GM23338 (cell line): ENCODE measurements around the gene RAD54L2. TPM values are rescaled to one million over a fixed set of nuclear protein-coding genes. Genes with fewer than 3 reads are reported as not detected.

ENCODE experiments used
- ATAC-seq: fragments of 200-7000 bp; cut with Tn5 transposase; 3 replicates; pipeline ENCODE4 v1.9.1; 2020
- DNase-seq: peaks from one replicate; pipeline ENCODE4 v3.0.0-alpha.2; 2015; ENCODE audit warnings: low spot score
- H2AFZ ChIP-seq: fragments of 200-600 bp; sonication (generic); 2 replicates; pipeline ENCODE4 v1.8.0; 2016; ENCODE audit warnings: antibody characterized with exemption, mild to moderate bottlenecking, moderate library complexity
- H3F3A ChIP-seq: fragments of 200-600 bp; sonication (generic); replicated peaks from 2 replicates; pipeline ENCODE4 v1.8.0; 2017; ENCODE audit warnings: antibody characterized with exemption, mixed run types, low read depth
- H3K27ac ChIP-seq: fragments of 200-600 bp; sonication (generic); 2 replicates; pipeline ENCODE4 v1.6.1; 2016; ENCODE audit warnings: low read depth
- H3K27me3 ChIP-seq: fragments of 200-600 bp; sonication (generic); 2 replicates; pipeline ENCODE4 v1.8.0; 2016; ENCODE audit warnings: mild to moderate bottlenecking, mixed run types, moderate library complexity; ENCODE audit not compliant: insufficient read depth
- H3K36me3 ChIP-seq: fragments of 200-600 bp; sonication (generic); 2 replicates; pipeline ENCODE4 v1.8.0; 2016; ENCODE audit warnings: mild to moderate bottlenecking; ENCODE audit not compliant: insufficient read depth
- H3K4me1 ChIP-seq: fragments of 200-600 bp; sonication (generic); 2 replicates; pipeline ENCODE4 v1.8.0; 2016; ENCODE audit warnings: mild to moderate bottlenecking, moderate library complexity; ENCODE audit not compliant: insufficient read depth
- H3K4me2 ChIP-seq: fragments of 200-600 bp; sonication (generic); 2 replicates; pipeline ENCODE4 v1.7.1; 2017; ENCODE audit warnings: mixed run types
- H3K4me3 ChIP-seq: fragments of 200-600 bp; sonication (generic); 2 replicates; pipeline ENCODE4 v1.6.1; 2016; ENCODE audit warnings: mixed run types
- H3K79me2 ChIP-seq: fragments of 200-600 bp; sonication (generic); replicated peaks from 2 replicates; pipeline ENCODE4 v1.8.0; 2017; ENCODE audit warnings: mild to moderate bottlenecking; ENCODE audit not compliant: insufficient read depth
- H3K9me2 ChIP-seq: fragments of 200-600 bp; sonication (generic); 2 replicates; pipeline ENCODE4 v1.8.0; 2017; ENCODE audit not compliant: insufficient read depth
- H4K20me1 ChIP-seq: fragments of 200-600 bp; sonication (generic); replicated peaks from 2 replicates; pipeline ENCODE4 v1.8.0; 2017; ENCODE audit warnings: mild to moderate bottlenecking; ENCODE audit not compliant: insufficient read depth
- H3K27ac Mint-ChIP-seq: 2 replicates; pipeline ENCODE4 v1.8.0; 2020; ENCODE audit warnings: inconsistent platforms, mild to moderate bottlenecking, moderate library complexity, mixed read lengths
- H3K27me3 Mint-ChIP-seq: 3 replicates; pipeline ENCODE4 v1.8.0; 2022; ENCODE audit warnings: low read depth, mild to moderate bottlenecking, moderate library complexity, mixed read lengths, inconsistent platforms; ENCODE audit not compliant: insufficient read depth, poor library complexity
- H3K36me3 Mint-ChIP-seq: 3 replicates; pipeline ENCODE4 v1.8.0; 2021; ENCODE audit warnings: low read depth, mild to moderate bottlenecking, inconsistent platforms, moderate library complexity, mixed read lengths
- H3K4me1 Mint-ChIP-seq: 3 replicates; pipeline ENCODE4 v1.8.0; 2020; ENCODE audit warnings: mild to moderate bottlenecking, inconsistent platforms, mixed read lengths
- H3K4me3 Mint-ChIP-seq: 3 replicates; pipeline ENCODE4 v1.8.0; 2021; ENCODE audit warnings: moderate library complexity, mild to moderate bottlenecking, inconsistent platforms, mixed read lengths
- H3K9me3 Mint-ChIP-seq: 3 replicates; pipeline ENCODE4 v1.8.0; 2020; ENCODE audit warnings: moderate library complexity, mild to moderate bottlenecking, inconsistent platforms, mixed read lengths
- CREB1 ChIP-seq: fragments of 250-450 bp; sonication (Bioruptor Pico); IDR thresholded peaks from 2 replicates; pipeline ENCODE4 v1.5.0; 2020; ENCODE audit warnings: low read depth, mild to moderate bottlenecking, moderate library complexity
- CTCF ChIP-seq, 2 experiments: fragments of 200-600 bp in 1 of 2; sonication (generic) in 1 of 2; conservative IDR thresholded peaks; 2 replicates each; pipeline versions ENCODE4 v1.5.1 to v1.6.1; 2016 to 2017; ENCODE audit warnings: antibody characterized with exemption in 2 of 2, low read depth in 2 of 2, mild to moderate bottlenecking in 2 of 2, moderate library complexity in 1 of 2
- ETS1 ChIP-seq: IDR thresholded peaks from 2 replicates; pipeline ENCODE4 v1.6.1; 2016; ENCODE audit warnings: antibody characterized with exemption
- EZH2 ChIP-seq: fragments of 200-600 bp; sonication (generic); IDR thresholded peaks from one replicate; pipeline ENCODE4 v1.8.0; 2017; ENCODE audit warnings: antibody characterized with exemption, mild to moderate bottlenecking, low read depth; ENCODE audit not compliant: unreplicated experiment
- JUNB ChIP-seq: IDR thresholded peaks from one replicate; pipeline ENCODE4 v1.6.1; 2016; ENCODE audit warnings: antibody characterized with exemption; ENCODE audit not compliant: unreplicated experiment
- STAT1 ChIP-seq: IDR thresholded peaks from one replicate; pipeline ENCODE4 v1.6.1; 2016; ENCODE audit warnings: antibody characterized with exemption; ENCODE audit not compliant: unreplicated experiment
- ZNF114 ChIP-seq: fragments of 250-450 bp; sonication (Bioruptor Pico); IDR thresholded peaks from 2 replicates; pipeline ENCODE4 v1.5.0; 2020; ENCODE audit warnings: mild to moderate bottlenecking, moderate library complexity
- ZNF331 ChIP-seq: fragments of 250-450 bp; sonication (Bioruptor Pico); IDR thresholded peaks from 2 replicates; pipeline ENCODE4 v1.5.0; 2020; ENCODE audit warnings: low read depth, mild to moderate bottlenecking, moderate library complexity
- polyA plus RNA-seq: library from polyadenylated mRNA; unstranded; fragments of >200 nt; fragmentation: Nextera tagmentation; extraction: Ambion mirVana; gene quantifications from 2 replicates; pipeline ENCODE4 v1.2.1, GENCODE V29; 2016
- total RNA-seq: library from RNA; depleted of rRNA; stranded (reverse); fragments of >200 nt; shearing (Covaris generic); gene quantifications from 2 replicates; pipeline ENCODE4 v1.2.3, GENCODE V29; 2014
- TF ChIP-seq, protein P1 (sequence below): fragments of 250-450 bp; sonication (Bioruptor Pico); IDR thresholded peaks from 2 replicates; pipeline ENCODE4 v1.5.0; 2020; ENCODE audit warnings: mild to moderate bottlenecking, moderate library complexity
- TF ChIP-seq, protein P2 (sequence below): IDR thresholded peaks from one replicate; pipeline ENCODE4 v1.6.1; 2018; ENCODE audit warnings: antibody characterized with exemption; ENCODE audit not compliant: unreplicated experiment

RAD54L2 gene
- total and polyA plus RNA-seq, 2 experiments from 2014 or later = 9.4 to 29.2 TPM

GRCh38 chr3:51585197-51585596 is 46.7 kb downstream of the RAD54L2 start:
- H3K4me3 Mint-ChIP-seq = no peak overlapping the region
- ATAC-seq (no peak), DNase-seq (no peak)
- H3K4me2 ChIP-seq = no peak overlapping the region
- H3K27me3 ChIP-seq = no peaks in the 10 kb centered on the region
- no peaks in the 10 kb centered on the region for H3K9me2 ChIP-seq
- no peak overlapping the region for H3K27ac ChIP-seq
- H3K36me3 Mint-ChIP-seq = peaks cover 15% of the 10 kb centered on the region
- peaks cover 2% of the 10 kb centered on the region for H3K27me3 Mint-ChIP-seq
- no peaks in the 10 kb centered on the region for H3K9me3 Mint-ChIP-seq
- no peak overlapping the region for H3K27ac Mint-ChIP-seq
- peaks cover 42% of the 10 kb centered on the region for H3K79me2 ChIP-seq
- no peak overlapping the region for H3K4me3 ChIP-seq
- H3F3A ChIP-seq = no peaks in the 10 kb centered on the region; the same call in 1 of the 2 replicates
- H3K4me1 ChIP-seq = peaks cover 24% of the 10 kb centered on the region
- TF ChIP-seq EZH2 (no peak), CTCF (conservative IDR thresholded peaks at IDR 0.05; ENCODE audit: low read depth in 2 of 2) (no peak), ZNF114 (CRISPR knock-in tag) (no peak), CREB1 (no peak), ETS1 (no peak), STAT1 (no peak), ZNF331 (no peak), JUNB (no peak)
- TF ChIP-seq, protein P1, sequence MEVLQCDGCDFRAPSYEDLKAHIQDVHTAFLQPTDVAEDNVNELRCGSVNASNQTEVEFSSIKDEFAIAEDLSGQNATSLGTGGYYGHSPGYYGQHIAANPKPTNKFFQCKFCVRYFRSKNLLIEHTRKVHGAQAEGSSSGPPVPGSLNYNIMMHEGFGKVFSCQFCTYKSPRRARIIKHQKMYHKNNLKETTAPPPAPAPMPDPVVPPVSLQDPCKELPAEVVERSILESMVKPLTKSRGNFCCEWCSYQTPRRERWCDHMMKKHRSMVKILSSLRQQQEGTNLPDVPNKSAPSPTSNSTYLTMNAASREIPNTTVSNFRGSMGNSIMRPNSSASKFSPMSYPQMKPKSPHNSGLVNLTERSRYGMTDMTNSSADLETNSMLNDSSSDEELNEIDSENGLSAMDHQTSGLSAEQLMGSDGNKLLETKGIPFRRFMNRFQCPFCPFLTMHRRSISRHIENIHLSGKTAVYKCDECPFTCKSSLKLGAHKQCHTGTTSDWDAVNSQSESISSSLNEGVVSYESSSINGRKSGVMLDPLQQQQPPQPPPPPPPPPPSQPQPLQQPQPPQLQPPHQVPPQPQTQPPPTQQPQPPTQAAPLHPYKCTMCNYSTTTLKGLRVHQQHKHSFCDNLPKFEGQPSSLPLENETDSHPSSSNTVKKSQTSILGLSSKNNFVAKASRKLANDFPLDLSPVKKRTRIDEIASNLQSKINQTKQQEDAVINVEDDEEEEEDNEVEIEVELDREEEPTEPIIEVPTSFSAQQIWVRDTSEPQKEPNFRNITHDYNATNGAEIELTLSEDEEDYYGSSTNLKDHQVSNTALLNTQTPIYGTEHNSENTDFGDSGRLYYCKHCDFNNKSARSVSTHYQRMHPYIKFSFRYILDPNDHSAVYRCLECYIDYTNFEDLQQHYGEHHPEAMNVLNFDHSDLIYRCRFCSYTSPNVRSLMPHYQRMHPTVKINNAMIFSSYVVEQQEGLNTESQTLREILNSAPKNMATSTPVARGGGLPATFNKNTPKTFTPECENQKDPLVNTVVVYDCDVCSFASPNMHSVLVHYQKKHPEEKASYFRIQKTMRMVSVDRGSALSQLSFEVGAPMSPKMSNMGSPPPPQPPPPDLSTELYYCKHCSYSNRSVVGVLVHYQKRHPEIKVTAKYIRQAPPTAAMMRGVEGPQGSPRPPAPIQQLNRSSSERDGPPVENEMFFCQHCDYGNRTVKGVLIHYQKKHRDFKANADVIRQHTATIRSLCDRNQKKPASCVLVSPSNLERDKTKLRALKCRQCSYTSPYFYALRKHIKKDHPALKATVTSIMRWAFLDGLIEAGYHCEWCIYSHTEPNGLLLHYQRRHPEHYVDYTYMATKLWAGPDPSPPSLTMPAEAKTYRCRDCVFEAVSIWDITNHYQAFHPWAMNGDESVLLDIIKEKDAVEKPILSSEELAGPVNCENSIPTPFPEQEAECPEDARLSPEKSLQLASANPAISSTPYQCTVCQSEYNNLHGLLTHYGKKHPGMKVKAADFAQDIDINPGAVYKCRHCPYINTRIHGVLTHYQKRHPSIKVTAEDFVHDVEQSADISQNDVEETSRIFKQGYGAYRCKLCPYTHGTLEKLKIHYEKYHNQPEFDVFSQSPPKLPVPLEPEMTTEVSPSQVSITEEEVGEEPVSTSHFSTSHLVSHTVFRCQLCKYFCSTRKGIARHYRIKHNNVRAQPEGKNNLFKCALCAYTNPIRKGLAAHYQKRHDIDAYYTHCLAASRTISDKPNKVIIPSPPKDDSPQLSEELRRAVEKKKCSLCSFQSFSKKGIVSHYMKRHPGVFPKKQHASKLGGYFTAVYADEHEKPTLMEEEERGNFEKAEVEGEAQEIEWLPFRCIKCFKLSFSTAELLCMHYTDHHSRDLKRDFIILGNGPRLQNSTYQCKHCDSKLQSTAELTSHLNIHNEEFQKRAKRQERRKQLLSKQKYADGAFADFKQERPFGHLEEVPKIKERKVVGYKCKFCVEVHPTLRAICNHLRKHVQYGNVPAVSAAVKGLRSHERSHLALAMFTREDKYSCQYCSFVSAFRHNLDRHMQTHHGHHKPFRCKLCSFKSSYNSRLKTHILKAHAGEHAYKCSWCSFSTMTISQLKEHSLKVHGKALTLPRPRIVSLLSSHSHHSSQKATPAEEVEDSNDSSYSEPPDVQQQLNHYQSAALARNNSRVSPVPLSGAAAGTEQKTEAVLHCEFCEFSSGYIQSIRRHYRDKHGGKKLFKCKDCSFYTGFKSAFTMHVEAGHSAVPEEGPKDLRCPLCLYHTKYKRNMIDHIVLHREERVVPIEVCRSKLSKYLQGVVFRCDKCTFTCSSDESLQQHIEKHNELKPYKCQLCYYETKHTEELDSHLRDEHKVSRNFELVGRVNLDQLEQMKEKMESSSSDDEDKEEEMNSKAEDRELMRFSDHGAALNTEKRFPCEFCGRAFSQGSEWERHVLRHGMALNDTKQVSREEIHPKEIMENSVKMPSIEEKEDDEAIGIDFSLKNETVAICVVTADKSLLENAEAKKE = no peak
- TF ChIP-seq, protein P2, sequence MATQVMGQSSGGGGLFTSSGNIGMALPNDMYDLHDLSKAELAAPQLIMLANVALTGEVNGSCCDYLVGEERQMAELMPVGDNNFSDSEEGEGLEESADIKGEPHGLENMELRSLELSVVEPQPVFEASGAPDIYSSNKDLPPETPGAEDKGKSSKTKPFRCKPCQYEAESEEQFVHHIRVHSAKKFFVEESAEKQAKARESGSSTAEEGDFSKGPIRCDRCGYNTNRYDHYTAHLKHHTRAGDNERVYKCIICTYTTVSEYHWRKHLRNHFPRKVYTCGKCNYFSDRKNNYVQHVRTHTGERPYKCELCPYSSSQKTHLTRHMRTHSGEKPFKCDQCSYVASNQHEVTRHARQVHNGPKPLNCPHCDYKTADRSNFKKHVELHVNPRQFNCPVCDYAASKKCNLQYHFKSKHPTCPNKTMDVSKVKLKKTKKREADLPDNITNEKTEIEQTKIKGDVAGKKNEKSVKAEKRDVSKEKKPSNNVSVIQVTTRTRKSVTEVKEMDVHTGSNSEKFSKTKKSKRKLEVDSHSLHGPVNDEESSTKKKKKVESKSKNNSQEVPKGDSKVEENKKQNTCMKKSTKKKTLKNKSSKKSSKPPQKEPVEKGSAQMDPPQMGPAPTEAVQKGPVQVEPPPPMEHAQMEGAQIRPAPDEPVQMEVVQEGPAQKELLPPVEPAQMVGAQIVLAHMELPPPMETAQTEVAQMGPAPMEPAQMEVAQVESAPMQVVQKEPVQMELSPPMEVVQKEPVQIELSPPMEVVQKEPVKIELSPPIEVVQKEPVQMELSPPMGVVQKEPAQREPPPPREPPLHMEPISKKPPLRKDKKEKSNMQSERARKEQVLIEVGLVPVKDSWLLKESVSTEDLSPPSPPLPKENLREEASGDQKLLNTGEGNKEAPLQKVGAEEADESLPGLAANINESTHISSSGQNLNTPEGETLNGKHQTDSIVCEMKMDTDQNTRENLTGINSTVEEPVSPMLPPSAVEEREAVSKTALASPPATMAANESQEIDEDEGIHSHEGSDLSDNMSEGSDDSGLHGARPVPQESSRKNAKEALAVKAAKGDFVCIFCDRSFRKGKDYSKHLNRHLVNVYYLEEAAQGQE = no peak
- H2AFZ ChIP-seq = no peak overlapping the region
- H3K36me3 ChIP-seq = no peaks in the 10 kb centered on the region
- H4K20me1 ChIP-seq = no peaks in the 10 kb centered on the region; the same call in 1 of the 2 replicates
- H3K4me1 Mint-ChIP-seq = peaks cover 17% of the 10 kb centered on the region
